ENCODE data around the gene C18orf63.
"Not testable (repeated sequence)": the region's sequence is repeated elsewhere in the genome, so short reads cannot be mapped to it uniquely, and the experiment has no call there.

The C18orf63 gene

DNA sequence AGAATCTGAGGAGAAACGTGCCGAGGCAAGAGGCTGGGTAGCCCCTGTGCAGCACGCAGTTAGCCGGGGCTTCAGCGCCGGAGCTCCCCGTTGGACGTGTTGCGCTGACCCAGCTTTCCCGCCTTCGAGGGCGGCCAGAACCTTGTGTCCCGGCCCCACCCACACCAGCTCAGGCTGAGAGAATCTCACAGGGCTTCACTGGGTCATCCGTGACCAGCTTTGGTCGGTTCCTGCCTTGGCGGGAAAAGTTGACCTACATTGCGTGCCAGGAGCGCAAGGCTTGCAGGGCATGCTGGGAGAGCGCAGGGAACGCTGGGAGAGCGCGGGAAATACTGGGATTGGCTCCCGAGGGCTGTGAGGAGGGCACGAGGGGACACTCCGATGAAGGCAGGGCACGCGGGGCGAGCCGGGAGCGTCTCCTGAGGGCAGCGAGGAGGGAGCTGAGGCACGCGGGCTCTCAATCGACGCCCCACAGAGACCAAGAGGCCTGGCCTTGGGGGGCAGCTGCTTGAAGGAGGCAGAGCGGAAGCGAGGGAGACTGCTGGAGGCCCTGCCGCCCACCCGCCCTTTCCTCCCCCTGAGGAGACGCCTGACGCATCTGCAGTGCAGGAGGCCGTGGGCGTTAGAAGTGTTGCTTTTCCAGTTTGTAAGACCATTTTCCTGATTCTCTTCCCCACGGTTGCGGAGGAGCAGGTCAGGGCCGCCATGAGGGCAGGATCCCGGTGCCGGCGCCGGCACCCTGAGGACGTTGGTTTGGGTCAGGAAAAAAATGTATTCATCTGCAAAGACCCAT lies at the start of gene C18orf63:
TSS of gene C18orf63 (plus strand) at position 376 of the 793 bp plus-strand sequence. CDS start 2,027 bp downstream, outside the sequence.
- DNase-seq (ENCODE audit: low read depth in 3 of 3): no peak

DNA sequence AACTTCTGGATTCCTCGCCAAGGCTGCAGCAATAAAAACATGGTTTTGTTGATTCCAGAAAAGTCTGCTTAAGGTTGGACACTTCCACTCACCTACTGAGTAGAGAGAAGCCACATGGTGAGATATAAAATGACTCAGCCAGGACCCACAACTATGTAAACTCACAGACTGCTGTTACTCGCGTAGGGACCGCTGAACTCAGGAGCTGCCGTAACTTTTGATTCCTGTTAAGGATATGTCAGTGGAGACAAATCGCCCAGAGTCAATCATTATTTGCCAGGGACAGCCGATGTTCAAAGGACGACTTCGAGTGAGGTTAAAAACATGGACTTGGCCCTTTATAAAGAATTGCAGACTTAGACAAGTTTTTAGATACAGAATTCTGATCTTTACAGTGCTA lies 49.5 kb upstream of the C18orf63 start:
- DNase-seq (ENCODE audit: low read depth in 3 of 3): no peak

DNA sequence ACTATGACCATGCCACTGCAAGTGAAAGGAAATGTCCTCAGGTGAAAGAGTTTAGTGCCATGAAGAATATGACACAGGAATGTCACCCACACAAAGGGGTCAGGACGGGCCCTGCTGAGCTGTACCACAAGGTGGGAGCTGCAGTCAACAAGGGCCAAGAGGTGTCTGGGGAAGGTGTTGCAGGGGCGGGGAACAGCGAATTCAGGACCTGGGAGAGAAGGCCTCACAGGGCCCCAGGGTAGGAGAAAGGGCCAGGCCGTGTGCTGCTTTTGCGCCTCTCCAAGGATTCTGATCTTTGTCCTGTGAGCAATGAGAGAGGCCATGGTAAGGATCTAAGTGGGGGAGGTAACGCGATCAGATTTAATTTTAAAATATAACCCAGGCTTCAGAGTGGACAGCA lies 47.5 kb upstream of the C18orf63 start:
- DNase-seq (ENCODE audit: low read depth in 3 of 3): no peak

DNA sequence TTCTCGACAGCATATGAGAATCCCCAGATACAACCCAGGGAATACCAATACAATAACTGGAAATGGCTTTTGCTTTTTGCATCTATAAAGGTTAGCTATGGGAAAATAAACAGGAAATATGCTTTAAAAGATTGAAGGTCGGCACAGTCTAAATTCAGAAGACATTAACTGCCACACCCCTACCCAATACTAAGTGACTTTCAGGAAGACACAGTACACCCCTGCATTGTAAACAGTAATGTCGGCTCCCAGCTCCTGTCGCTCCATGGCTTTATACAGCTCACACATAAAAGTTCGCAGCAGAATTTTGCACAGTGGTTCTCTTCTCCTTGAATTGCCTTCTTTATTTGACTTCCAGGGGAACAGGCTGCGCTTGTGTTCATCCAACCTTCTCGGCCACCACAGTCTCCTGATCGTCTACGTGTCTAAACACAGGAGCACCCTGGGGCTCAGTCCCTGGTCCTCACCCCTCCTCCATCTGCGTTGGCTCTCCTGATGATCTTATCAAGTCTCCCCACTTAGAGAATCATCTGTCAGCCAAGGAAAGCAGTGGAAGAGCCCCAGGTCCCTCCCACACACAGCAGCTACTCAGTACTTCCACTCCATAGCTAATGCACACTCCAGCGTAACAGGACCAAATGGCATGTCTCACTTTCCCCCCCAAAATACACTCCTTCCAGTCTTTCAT lies 46.6 kb upstream of the C18orf63 start:
- DNase-seq (ENCODE audit: low read depth in 3 of 3): no peak

DNA sequence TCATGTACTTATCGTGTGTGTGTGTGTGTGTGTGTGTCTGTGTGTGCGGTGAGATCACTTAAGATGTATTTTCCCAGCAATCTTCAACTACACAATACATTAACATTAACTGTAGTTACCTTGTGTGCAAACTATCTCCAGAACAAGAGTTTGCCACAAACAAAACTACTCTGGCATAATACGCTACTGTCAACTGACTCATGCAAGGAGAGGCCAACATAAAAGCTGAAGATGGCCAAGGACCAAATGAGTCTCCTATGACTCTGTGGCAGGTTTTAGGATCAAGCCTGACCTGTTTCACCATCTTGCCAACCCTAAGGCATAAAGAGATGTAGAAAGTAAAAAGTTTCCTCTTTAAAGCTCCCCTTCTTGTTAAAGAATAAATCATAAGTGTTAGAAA lies 44.0 kb upstream of the C18orf63 start:
- DNase-seq (ENCODE audit: low read depth in 3 of 3): no peak

DNA sequence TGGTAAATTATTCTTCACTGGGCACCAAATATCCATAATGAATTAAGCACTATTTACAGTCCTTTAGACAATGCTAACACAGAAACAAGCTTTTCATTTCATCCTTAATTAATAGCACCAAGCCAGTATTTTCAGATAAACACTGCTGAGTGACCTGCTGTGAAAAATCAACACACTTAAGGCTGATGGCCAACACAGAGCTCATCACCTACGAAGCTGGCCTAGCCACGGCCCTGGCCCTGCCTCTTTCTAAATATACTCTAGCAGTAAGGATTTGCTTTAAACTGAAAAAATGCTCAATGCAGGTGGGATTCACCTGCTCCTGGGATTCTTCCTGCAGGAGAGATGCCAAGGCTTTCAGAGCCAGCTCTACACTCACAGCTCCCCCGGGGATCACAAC lies 42.2 kb upstream of the C18orf63 start:
- DNase-seq (ENCODE audit: low read depth in 3 of 3): no peak

DNA sequence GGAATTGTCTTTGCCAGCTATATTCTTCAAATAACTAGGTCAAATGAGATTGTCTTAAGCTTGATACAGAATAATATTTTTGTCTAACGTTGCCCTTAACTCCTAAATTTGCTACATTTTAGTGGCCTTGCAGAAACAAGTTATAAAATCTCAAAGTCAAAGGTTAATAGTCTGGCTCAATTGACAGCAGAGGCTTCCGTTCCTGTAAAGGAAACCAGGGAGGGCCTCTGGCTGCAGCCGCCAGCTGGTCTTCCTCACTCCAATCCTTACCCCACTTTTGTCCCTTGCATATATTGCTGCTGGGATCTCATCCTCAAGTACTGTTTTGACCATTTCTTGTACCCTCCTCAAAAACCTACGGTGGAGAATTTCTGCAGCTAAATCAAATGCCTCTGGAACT lies 40.9 kb upstream of the C18orf63 start:
- DNase-seq (ENCODE audit: low read depth in 3 of 3): no peak

DNA sequence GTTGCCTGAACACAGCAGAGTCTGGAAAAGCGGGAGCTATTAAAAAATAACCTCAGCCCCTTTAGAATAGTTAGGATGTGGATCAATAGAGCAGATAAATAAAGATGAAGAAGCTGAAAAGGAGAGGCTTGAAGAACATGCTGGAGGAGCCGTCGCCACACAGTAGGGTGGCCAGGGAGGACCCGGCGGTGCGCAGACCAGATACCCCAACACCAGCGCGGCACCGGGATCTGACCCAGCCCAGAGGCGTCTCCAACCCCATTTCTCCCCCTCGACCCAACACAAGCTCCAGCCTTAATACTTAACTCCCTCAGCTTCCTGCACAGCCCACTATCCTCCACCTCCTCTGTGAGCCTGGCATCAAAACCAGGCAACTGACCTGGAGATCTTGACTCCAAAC lies 39.9 kb upstream of the C18orf63 start:
- no peak for DNase-seq (ENCODE audit: low read depth in 3 of 3)

DNA sequence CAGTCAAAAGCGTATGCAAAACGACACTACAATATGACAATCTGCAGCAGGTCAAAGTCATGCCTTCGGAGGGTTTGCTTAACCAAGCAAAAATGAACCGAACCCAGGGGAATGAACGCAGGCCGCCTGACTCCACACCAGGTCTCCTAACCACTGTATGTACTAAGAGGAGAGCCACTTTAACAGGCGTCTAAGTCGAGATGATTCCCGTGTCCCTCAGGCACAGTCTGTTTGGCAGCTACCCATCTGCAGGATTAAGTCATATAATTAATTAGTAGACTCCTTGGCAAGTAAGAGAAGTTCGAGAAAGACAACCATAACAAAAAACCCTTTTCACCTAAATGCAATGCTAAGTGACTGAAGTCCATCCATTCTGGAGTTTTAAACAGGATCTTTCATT lies 39.0 kb upstream of the C18orf63 start:
- no peak for DNase-seq (ENCODE audit: low read depth in 3 of 3)

DNA sequence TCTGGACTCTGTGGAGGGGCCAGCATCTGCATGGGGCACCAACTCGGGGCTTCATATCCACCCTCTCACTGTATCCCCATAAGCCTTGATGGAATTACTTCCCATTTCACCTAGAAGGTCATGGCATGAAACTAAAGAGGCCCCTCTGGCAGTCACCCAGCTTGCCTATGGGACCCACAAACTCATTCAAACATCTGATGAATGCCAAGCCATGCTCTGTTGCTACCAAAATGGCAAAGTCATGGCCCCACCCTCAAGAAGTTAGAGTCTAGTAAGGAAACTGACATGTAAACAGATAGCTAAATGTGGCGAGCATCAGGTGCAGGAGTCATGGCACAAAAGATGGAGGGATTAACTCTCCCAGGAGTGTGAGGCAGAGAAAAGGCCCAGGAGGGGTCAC lies 38.3 kb upstream of the C18orf63 start:
- no peak for DNase-seq (ENCODE audit: low read depth in 3 of 3)

DNA sequence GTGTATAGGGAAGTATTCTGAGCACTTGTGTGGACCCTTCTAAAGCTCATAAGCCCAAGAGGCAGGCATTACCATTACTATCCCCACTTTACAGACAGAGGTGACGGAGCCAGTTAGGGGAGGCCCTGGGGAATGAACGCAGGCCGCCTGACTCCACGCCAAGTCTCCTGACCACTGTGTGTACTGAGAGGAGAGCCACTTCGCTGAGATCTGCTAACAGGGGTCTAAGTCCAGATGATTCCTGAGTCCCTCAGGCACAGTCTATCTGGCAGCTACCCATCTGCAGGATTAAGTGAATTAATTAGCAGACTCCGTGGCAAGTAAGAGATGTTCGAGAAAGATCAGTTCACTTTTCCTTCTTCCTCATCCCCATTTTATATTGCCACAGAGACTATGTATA lies 37.6 kb upstream of the C18orf63 start:
- no peak for DNase-seq (ENCODE audit: low read depth in 3 of 3)

DNA sequence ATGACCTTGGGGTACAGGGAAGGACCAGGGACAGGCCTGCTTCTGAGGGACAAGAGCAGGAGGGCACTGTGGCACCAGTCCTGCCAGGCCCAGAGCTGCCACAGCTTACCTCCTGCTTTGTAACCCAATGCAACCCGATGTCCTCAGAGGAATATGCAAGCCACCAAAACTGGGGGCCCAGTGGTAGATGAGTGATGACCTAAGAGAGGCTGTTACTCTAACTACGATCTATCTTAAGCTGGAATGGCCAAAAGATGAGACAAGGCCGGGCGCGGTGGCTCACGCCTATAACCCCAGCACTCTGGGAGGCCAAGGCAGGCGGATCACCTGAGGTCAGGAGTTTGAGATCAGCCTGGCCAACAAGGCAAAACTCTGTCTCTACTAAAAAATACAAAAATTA lies 36.7 kb upstream of the C18orf63 start:
- DNase-seq (ENCODE audit: low read depth in 3 of 3): no peak

DNA sequence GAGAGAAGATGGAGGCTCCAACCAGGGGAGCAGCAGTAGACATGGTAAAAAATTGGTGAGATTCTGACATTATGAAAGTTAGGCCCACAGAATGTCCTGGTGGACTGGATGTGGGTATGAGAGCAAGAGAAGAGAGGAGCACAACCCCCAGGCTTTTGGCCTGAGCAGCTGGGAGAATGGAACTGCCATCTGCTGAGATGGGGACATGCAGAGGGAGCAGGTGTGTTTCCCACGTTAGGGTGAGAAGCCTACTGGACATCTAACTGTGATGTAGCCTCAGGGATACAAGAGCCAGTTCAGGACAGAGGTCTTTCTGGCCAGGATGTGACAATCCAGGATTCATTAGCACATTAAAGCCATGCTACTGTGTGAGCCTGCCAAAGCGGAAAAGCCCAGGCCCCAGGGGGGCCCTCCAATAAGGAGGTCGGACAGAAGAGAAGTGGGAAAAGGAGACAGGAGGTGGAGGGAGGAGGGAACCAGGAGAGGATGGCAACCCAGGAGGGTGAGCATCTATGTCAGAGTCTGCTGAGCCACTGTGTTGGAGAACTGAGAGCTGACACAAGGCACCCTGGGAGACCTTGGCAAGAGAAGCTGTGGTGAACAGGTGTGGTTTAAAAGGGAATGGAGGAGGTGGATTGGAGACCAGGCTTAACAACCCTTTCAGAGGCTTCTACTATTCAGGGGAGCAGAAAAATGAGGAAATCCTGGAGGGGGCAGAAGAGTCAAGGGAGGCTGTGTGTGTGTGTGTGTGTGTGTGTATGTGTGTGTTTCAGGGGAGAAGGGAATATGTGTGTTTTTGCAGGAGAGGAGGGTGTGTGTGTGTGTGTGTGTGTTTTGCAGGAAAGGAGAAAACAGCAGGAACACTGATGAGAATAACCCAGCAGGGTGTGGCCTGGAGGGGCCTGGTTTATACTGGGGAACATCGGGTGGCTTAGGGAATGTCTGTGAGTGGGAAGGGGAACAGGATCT lies 34.3 kb upstream of the C18orf63 start:
- DNase-seq (ENCODE audit: low read depth in 3 of 3): no peak

DNA sequence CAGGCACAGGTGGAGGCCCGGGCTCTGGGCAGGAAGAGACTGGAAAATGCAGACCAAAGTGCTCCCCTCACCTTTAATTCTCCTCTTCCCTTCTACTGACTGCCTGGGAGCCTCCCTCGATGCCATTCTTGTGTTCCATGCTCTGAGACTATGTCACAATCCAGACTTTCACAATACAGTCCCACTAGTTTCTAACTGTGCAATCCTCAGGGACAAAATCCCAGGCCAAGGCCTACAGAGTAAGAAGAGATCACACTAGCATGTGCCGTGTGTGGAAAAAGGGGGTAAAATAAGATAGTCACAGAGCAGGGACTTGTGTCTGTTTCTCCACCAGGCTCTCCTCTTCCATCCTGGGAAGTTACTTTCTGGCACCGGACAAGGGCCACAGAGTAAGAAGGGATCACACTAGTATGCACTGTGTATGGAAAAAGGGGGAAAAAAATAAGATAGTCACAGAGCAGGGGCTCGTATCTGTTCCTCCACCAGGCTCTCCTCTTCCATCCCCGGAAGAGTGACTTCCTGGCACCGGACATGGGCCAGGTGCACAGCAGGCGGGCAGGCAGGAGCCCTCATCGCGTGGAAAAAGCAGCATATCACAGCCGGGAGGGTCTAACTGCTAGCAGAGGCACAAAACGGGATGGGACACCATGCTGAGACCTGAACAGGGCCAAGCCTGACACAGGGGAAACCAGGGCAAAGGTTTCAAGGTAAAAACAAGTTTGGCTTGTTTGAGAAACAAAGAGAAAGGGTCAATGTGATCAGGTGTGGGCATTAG lies 33.5 kb upstream of the C18orf63 start:
- DNase-seq (ENCODE audit: low read depth in 3 of 3): no peak

DNA sequence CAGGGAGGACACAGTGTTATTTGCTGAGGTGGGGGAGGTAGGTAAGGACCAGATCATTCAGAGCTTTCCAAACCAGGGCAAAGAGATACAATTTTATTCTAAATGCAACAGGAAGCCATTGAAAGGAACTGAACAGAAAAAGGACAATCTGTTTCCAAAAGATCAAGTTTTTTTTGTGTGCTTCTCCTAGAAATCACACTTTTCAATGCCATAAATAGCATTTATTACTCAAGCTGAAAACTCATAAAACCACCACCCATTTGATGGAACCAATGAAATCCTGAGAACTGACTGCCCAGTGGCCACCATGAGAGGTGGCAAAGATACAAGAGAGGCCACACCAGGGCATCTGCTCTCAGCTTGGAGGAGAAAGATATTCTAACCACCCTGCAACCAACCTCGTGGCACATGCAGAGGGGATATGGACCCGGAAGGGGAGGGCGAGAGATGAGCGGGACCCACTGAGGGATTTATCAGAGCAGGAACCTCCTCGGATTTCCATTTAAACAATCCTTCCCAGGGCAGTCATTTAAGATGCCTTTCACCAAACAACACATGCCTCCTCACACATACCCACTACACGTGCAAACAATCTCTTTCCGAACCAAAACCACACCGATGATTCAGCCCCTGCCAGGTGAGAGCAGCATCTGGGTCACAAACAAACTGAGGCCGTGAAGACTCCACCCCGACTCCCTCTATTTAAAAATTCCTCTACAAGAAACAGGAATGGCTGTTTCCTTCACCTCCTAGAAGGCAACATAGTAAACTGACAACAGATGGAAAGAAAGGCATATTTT lies 32.7 kb upstream of the C18orf63 start:
- no peak for DNase-seq (ENCODE audit: low read depth in 3 of 3)

DNA sequence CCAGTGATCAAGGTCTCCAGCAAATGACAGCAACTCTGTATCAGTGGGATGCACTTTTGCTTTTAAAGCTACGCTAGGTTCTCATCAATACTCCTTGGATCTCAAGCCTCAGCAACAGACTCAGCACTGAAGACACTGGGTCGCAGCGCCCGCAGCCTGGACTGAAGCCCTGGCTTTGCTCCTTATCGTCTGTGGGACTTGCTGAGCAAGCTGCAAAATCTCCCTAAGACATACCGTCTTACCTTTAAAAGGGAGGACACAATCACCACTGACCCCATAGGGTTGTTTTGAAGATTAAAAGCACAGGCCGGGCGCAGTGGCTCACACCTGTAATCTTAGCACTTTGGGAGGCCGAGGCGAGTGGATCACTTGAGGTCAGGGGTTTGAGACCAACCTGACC lies 32.0 kb upstream of the C18orf63 start:
- no peak for DNase-seq (ENCODE audit: low read depth in 3 of 3)

DNA sequence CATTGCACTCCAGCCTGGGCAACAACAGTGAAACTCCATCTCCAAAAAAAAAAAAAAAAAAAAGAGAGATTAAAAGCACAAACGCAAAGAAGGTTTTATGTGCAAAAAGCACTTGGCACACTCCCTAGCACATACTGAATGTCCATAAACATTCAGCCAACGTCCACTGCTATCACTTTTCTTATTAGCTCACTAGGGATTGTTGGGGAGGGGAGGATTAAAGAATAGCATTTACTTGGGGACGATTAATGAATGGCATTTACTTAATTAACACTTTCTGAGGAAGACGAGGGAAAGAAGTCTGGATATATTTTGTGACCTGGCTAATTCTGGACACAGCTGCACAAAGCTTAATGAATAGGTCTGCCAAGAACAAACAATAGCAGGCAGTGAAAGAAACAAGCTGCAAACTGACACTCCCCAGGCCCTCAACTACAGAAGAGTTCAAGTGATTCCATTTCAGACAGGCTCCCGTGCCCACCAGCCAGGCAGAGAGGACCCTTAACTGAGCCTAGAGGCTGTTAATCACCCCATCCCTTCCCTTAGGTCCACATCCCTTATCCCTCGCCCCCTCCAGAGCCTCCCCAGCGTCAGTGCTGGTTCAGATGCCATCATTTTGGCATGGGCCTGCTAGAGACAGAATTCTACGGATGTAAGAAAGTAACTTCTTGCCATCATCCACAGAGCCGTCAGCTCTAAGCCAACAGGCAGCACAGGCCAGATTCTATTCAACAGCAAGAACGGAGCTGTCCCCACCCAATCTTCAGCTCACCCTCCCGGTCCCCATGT lies 31.3 kb upstream of the C18orf63 start:
- DNase-seq (ENCODE audit: low read depth in 3 of 3): no peak

DNA sequence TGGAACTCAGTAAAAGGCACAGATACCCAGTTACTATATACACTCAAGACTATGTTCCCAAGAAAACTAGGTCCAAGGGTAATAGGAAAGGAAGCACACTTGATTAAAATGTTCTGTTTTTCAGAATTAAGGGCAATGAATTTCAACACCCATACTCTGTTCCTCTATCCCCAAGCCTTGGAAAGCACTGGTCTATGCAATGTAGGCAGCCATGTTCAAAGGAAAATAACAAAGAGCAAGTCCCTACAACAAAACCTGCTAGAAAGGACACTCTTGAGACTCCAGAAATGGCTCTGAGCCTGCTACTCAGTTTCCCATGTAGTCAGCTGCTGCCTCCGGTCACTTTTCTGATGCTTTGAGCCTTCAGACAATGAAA lies 30.7 kb upstream of the C18orf63 start:
- no peak for DNase-seq (ENCODE audit: low read depth in 3 of 3)

DNA sequence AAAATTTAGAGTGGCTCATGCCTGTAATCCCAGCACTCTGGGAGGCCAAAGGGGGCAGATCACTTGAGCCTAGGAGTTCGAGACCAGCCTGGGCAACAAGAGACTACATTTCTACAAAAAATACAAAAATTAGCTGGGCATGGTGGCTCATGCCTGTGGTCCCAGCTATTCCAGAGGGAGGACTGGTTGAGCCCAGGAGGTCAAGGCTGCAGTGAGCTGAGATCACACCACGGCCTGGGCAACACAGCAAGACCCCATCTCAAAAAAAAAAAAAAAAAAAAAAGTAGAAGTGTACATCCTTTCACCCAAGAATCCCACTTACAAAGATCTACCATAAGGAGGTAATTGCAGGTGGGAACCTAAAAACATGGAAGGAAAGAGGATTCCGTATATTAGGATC lies 30.1 kb upstream of the C18orf63 start:
- DNase-seq (ENCODE audit: low read depth in 3 of 3): not testable (repeated sequence)

Data from stimulated activated CD4-positive, alpha-beta T cell treated with anti-CD3 and anti-CD28 coated beads, TNF-alpha, amount 100 ng/mL, for 4 hours (primary cell).